T-helper 22 cell (primary cell): ENCODE data around the gene MON1A.
"Not testable (repeated sequence)": the region's sequence is repeated elsewhere in the genome, so short reads cannot be mapped to it uniquely, and the experiment has no call there.

ENCODE experiments used
- DNase-seq: peaks from one replicate; pipeline ENCODE4 v3.0.0-alpha.2; 2020; ENCODE audit warnings: low read depth

MON1A gene

DNA sequence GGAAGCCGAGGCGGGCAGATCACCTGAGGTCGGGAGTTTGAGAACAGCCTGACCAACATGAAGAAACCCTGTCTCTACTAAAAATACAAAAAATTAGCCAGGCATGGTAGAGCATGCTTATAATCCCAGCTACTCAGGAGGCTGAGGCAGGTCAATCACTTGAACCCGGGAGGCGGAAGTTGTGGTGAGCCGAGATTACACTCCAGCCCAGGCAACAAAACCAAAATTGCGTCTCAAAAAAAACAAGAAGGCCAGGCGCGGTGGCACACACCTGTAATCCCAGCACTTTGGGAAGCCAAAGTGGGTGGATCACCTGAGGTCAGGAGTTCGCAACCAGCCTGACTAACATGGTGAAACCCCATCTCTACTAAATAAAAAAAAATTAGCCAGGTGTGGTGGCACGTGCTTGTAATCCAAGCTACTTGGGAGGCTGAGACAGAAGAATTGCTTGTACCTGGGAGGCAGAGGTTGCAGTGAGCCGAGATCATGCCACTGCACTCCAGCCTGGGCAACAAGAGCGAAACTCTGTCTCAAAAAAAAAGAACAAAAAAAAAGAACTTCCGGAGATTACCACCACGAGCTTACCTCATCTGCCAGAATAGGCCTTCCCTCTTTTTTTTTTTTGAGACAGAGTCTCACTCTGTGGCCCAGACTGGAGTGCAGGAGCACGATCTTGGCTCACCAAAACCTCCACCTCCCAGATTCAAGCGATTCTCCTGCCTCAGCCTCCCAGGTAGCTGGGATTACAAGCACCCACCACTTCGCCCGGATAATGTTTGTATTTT lies 11.6 kb downstream of the MON1A start:
- DNase-seq: not testable (repeated sequence)

DNA sequence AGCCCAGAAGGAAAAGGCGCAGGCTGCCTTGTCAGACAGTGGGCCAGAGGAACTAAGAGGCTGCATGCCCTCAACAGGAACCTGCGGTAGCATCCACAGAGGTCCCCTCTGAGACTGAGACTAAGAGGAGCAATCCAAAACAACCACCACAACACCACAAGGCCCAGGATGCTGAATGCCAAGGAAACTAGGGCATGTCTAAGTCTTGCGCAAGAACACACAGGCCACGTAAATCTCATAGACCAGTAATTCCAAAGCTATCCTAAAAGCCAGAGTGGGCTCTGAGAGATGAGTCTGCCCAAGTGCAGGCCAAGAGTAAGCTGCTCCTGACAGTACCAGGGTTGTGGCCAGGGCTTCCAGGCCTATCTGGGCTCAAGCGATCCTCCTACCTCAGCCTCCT lies 12.9 kb downstream of the MON1A start:
- DNase-seq: no peak

DNA sequence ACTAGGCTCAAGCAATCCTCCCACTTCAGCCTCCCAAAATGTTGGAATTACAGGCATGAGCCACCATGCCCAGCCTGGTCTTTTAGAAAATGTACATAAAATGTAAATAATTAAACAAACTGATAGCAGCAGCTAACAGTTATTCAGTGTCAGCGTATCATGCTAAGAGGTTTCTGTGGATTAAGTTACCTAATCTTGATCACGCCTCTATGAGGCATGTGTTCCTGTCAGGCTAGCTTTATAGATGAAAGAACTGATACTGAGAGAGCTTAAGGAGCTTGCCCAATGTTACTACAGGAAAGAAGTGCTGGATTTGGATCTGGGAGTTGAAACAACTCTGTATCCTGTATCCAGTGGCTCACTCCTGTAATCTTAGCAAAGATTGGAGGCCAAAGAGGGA lies 14.7 kb downstream of the MON1A start:
- DNase-seq: no peak

GRCh38 chr3:49912881-49913281 lies 16.7 kb downstream of the MON1A start:
- DNase-seq: no peak

DNA sequence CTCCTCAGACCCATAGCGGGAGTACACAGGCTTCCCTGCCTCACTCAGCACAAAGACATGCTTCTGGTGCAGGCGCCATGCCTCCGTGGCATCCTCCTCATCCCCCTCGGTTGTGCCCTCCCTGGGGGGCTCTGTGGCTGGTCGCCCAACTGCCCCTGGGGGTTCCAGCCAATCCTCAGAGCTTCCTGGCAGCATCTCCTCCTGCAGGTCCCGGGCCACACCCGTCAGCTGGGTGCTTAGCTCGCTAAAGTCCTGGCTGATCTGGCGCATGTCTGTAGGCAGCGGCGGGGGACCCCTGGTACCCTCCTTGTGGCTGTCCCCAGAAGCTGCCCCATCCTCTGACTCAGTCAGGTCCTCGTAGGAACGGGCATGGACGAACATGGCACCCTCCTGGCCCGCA lies 18.0 kb downstream of the MON1A start:
- no peak for DNase-seq

GRCh38 chr3:49911124-49911420 lies 18.5 kb downstream of the MON1A start:
- no peak for DNase-seq

DNA sequence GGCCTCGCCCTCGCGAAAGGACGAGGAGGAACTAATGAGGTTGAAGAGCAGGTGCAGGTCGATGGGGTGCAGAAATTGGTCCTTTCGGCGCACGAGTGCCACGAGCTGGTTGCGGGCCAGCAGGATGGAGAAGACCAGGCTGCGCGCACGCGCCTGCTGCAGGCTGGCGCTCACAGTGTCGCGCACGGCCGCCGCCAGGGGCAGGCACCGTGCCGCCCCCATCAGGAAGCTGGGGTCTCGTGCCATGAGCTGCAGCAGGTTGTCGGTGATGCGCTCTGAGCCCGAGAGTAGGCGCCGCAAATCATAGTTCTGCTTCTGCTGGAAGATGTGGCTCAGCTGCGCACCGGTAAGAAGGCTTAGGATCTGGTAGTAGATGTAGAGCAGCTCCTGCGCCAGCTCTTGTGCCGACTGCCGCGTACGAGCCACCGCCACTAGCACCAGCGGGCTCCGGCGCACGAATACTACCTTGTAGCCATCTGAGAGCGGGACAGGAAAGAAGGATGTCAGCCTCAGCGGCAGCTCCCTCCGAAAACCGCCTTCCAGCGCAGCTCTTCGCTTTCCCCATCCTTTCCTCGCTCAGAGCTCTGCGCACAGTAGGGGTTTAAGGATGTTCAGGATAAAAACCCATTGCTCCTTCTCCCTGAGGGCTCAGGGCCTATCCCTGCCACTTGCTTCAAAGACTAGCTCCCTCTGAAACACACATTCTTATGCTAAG lies 19.0 kb downstream of the MON1A start:
- DNase-seq: no peak

GRCh38 chr3:49908373-49909199 lies 21.0 kb downstream of the MON1A start:
- DNase-seq: no peak

DNA sequence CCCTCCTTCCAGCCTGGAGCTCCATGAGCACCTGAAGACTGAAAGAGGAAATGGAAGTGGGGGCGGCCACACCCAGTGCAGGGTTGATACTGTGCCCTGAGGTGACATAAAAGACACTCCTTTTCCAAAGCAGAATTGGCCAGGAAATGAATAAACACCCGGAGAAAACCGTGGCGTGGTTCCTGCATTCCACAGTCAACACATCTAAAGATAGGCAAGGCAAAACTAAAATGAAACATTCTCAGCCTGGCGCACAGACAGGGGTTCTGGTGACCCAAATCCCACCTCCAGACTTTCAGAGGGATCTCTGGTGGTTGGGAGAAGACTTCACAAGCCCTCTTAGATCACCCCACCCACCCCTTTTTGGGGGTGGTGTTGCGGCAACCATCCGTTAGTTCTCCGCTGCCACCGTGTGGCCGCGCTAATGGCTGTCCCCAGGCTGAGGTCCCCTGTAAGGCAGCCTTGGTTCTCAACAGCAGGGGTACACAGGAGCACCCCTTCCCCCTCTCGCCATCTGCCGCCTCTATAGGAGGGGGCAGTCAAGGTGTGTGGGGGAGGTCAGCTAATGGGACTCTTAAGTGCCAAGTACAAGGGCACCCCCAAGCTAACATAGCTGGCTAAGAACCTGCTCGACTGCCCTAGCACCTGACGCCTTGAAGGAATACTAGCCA lies 23.4 kb downstream of the MON1A start:
- DNase-seq: peak; percentile 17

GRCh38 chr3:49904448-49904847 lies 25.2 kb downstream of the MON1A start:
- DNase-seq: not testable (repeated sequence)

DNA sequence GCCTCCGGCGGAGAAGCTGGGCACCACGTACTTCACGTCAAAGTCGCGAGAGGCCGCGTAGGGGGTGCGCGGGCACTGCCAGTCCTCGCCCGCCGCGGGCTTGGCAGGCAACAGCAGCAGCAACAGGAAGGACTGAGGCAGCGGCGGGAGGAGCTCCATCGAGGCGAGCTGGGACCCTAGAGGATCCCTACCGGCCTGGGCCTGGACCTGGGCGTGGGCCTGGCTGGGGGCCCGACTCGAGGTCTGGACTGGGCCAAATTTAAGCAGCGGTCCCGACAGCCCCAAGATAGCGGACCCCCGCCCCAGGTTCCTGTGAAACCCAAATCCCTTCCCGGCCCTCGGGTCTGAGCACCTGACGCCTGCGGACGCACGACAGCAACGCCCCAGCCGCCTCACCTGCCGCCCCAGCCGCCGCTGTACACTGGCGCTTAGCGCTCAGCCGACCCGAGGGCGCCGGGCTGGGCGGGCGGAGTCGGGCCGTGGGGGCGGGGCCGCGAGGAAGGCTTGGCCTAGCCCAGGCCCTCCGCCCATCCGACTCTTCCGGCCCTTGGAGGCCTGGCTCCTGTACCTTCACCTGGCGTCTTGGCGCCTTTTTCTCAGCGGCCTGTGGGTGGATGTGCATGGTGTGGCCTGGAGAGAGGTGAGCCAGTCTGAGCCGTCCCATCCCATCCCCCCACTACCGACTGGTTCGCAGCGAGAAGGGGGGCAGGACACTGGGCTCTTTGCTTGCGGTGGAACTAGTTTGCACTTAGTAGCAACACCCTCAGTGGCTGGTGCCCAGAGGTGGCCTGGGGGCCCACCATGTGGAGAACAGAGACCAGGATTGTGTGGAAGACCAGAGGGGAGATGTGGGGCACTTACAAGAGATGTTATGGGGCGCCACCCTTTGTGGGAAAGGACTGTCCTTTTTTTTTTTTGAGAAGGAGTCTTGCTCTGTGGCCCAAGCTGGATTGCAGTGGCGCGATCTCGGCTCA lies 25.9 kb downstream of the MON1A start, which contains the start of gene MST1R:
TSS of gene MST1R (minus strand) at position 423 of the 974 bp plus-strand sequence. CDS start at position 159, 264 bp downstream.
- peak; percentile 70 for DNase-seq

DNA sequence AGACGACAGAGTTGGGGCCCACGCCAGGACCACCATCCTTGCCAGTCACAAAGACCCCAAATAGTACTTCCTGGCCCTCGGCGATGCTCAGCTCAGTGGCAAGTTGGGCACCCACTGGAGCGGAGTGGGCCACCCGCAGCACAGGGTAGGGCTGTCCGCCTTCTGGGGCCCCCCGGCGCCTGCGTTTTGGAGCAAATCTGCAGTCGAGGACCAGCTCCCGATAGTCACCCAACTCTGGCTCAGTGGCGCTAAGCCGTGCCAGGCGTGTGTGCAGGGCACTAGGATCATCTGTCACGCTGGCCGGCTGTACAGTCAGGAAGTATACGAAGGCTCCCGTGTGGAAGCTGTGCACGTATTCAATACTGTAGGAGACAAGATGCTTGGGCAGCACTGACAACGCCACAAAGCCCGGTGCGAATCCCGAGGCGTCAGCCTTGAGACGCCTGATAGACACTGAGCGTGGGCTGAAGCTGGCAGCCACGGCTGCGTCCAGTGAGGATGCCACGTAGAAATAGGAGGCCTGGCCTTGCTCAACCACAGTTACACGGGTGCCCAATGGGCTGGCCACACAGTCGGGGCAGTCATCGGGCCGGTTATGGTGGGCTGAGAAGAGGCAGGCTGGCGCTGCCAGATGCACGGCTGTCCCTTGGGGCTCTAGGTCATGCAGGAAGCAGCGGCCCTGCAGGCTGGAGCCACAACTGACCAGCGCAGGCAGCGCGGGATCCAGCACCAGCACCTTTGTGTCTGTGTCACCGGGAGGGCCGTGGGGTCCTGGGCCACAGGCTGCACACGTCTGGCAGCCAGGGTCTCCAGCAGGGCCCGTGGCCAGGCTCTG lies 26.9 kb downstream of the MON1A start:
- no peak for DNase-seq

GRCh38 chr3:49901366-49902339 lies 28.0 kb downstream of the MON1A start:
- DNase-seq: no peak

GRCh38 chr3:49900491-49901153 lies 29.0 kb downstream of the MON1A start:
- no peak for DNase-seq

DNA sequence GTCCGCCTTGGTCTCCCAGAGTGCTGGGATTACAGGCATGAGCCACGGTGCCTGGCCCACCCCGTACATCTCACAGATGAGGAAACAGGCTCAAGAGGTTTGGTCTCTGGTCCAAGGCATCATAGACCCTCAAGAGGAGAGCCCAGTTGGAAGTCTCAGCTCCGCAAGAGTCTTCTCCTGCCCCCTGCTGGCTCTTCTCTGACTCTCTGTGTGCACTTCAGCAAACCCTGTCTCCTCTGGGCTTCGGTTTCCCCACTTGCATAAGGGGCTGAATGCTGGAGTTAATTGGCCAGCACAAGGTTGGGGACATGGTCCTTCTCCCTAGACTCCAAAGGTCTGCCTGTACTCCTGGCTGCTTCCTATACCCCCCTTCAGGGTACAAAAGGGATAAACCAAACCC lies 29.8 kb downstream of the MON1A start:
- DNase-seq: no peak

DNA sequence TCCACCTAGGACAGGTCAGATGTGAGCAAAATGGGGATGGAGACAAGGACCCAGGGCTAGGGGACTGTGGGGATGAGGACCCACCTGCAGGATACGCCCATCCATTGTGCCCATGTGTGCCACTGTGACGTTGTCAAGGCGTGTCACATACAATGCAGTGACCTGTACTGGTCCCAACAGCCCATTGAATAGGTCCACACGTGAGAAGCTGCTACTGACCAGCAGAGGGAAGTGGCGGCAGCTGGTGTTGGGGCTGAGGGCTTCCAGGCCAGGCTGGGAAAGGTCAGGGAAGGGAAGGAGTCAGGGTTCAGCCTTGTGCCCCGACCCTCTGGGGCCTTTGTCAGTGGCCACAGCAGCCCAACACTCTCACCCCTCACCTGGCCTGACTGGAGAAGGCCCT lies 30.6 kb downstream of the MON1A start:
- DNase-seq: no peak

- no peak for DNase-seq
Observed at GRCh38 chr3:49896345-49896744, 33.3 kb downstream of the MON1A start.

- no peak for DNase-seq
Observed at GRCh38 chr3:49895791-49896190, 33.8 kb downstream of the MON1A start.
